ENCODE measurements around the gene SSTR3. TPM values are rescaled to one million over a fixed set of nuclear protein-coding genes. Genes with fewer than 3 reads are reported as not detected.

Gene SSTR3
- total RNA-seq, 1 donor from 2014 or later = not detected

DNA sequence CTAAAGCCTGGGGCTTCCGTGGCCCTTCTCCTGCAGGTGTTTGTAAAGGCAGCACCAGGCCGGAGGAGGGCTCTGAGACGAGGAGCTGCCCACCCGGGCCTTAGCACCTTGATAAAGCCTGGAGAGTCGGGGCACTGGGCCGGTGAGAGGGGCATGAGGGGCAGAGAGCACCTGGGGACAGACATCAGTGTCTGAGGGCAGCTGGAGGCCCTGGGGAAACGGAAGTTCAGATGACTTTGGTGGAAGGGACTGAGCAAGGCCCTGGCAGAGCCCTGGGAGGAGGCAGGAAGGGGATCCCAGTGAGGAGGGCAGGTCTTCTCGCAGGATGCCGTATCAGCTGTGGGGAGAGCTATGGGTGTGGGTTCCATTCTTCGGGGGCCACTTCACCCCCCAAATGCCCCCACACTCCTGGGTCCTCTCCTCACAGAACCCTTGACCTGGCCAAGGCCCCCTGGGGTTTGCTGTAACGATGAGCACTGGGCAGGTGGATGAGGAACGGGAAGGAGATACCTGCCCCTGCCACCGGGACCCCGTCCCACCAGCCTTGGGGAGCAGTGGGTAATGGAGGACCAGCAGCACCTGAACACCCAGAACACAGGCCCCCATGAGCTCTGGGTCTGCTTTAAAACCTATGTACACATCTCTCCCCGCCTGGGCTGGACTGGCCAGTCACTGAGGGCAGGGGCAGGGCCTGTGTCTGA lies 31.6 kb downstream of the SSTR3 start:
- H3K36me3 ChIP-seq = no peaks in the 10 kb centered on the region
- ATAC-seq = no peak
- H3K4me3 ChIP-seq = no peak overlapping the region
- peak; percentile 52 for DNase-seq
- peaks cover 40% of the 10 kb centered on the region for H3K4me1 ChIP-seq
- H3K27me3 ChIP-seq = no peaks in the 10 kb centered on the region
- TF ChIP-seq, protein P1, sequence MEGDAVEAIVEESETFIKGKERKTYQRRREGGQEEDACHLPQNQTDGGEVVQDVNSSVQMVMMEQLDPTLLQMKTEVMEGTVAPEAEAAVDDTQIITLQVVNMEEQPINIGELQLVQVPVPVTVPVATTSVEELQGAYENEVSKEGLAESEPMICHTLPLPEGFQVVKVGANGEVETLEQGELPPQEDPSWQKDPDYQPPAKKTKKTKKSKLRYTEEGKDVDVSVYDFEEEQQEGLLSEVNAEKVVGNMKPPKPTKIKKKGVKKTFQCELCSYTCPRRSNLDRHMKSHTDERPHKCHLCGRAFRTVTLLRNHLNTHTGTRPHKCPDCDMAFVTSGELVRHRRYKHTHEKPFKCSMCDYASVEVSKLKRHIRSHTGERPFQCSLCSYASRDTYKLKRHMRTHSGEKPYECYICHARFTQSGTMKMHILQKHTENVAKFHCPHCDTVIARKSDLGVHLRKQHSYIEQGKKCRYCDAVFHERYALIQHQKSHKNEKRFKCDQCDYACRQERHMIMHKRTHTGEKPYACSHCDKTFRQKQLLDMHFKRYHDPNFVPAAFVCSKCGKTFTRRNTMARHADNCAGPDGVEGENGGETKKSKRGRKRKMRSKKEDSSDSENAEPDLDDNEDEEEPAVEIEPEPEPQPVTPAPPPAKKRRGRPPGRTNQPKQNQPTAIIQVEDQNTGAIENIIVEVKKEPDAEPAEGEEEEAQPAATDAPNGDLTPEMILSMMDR (IDR thresholded peaks at IDR 0.05) = no peak
- intact Hi-C loops (cut with DNase I) = no loop called here
- H3K27ac ChIP-seq = peak overlapping the region; percentile 24
- no peaks in the 10 kb centered on the region for H3K9me3 ChIP-seq

DNA sequence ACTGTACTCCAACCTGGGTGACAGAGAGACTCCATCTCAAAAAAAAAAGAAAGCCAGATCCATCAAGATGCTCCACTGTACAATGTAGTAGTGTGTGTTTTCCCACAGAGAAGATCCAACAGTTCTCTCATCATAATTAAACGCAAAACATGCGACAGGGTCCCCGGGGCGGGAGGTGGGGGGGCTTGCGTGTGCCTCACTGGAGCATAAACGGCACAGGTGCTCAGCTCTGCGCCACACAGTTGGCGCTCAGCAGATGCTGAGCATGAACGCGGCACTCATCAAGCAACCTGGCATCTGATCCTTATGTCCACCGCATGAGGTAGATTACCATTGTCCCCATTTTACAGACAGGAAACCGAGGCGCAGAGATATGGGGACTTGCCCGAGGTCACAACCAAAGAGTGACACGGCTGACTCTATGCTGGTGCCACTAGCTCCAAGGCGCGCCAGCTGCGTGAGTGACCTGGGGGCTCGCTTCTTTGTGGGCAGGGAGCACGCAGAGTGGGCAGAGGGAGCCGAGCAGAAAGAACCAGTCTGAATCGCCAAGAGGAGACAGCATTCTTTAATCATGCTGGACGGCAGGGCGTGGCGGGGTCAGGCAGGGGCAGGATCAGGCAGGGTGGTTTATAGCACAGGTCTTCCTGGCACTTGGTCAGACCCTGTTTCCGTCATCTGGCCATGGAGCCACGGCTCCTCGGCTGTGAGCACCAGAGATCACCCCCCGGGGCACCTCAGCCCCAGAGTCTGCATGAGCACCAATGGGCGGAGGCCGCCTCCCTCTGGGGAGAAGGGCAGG lies 32.5 kb downstream of the SSTR3 start:
- H3K4me1 ChIP-seq = peaks cover 38% of the 10 kb centered on the region
- intact Hi-C loops (cut with DNase I) = no loop called here
- no peaks in the 10 kb centered on the region for H3K9me3 ChIP-seq
- TF ChIP-seq, protein P1 (IDR thresholded peaks at IDR 0.05) = no peak
- peak; percentile 65 for DNase-seq
- no peak overlapping the region for H3K4me3 ChIP-seq
- no peak for ATAC-seq
- H3K27me3 ChIP-seq = no peaks in the 10 kb centered on the region
- H3K27ac ChIP-seq = peak overlapping the region; percentile 24
- H3K36me3 ChIP-seq = no peaks in the 10 kb centered on the region

DNA sequence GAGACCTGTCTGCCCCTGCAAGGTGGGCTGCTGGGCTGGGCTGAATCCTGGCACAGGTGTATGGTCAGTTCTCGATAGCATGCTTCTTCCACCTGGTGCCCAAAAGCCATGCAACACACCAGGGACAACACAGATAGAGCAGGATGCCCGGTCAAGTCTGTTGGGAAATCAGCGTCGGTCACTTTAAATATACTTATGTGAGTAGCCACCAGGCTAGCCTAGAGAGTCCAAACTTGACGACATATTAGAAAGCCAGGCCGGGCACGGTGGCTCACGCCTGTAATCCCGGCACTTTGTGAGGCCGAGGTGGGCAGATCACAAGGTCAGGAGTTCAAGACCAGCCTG lies 33.2 kb downstream of the SSTR3 start:
- Histone ChIP-seq H3K27me3 (no peaks in the 10 kb centered on the region), H3K4me1 (peaks cover 38% of the 10 kb centered on the region), H3K9me3 (no peaks in the 10 kb centered on the region), H3K36me3 (no peaks in the 10 kb centered on the region), H3K27ac (peak overlapping the region; percentile 4), H3K4me3 (no peak overlapping the region)
- intact Hi-C loops (cut with DNase I) = no loop called here
- ATAC-seq = no peak
- DNase-seq = peak; percentile 36
- TF ChIP-seq, protein P1 (IDR thresholded peaks at IDR 0.05) = no peak

GRCh38 chr22:37178350-37179125 lies 33.7 kb downstream of the SSTR3 start:
- peaks cover 38% of the 10 kb centered on the region for H3K4me1 ChIP-seq
- DNase-seq (peak; percentile 65), ATAC-seq (no peak)
- intact Hi-C loops (cut with DNase I) = no loop called here
- H3K36me3 ChIP-seq = no peaks in the 10 kb centered on the region
- H3K27ac ChIP-seq = peak overlapping the region; percentile 4
- TF ChIP-seq, protein P1 (IDR thresholded peaks at IDR 0.05) = no peak
- no peaks in the 10 kb centered on the region for H3K9me3 ChIP-seq
- no peak overlapping the region for H3K4me3 ChIP-seq
- H3K27me3 ChIP-seq = no peaks in the 10 kb centered on the region

- Histone ChIP-seq H3K27ac (no peak overlapping the region), H3K9me3 (no peaks in the 10 kb centered on the region), H3K27me3 (no peaks in the 10 kb centered on the region), H3K4me3 (no peak overlapping the region), H3K4me1 (peaks cover 38% of the 10 kb centered on the region), H3K36me3 (no peaks in the 10 kb centered on the region)
- intact Hi-C loops (cut with DNase I) = no loop called here
- ATAC-seq (no peak), DNase-seq (no peak)
- TF ChIP-seq, protein P1 (IDR thresholded peaks at IDR 0.05) = no peak
Measured at GRCh38 chr22:37177755-37178154, 34.5 kb downstream of the SSTR3 start.

Measured in upper lobe of right lung (tissue), 1 donor.